Measurements from ENCODE around the gene HK3.
"Not testable (repeated sequence)": the region's sequence is repeated elsewhere in the genome, so short reads cannot be mapped to it uniquely, and the experiment has no call there.

The HK3 gene

GRCh38 chr5:176881816-176882566 lies 17.2 kb downstream of the HK3 start:
- no peak for DNase-seq

GRCh38 chr5:176881021-176881749 lies 18.0 kb downstream of the HK3 start:
- no peak for DNase-seq

- no peak for DNase-seq
These were observed 18.7 kb downstream of the HK3 start for GRCh38 chr5:176880366-176881020.

DNA sequence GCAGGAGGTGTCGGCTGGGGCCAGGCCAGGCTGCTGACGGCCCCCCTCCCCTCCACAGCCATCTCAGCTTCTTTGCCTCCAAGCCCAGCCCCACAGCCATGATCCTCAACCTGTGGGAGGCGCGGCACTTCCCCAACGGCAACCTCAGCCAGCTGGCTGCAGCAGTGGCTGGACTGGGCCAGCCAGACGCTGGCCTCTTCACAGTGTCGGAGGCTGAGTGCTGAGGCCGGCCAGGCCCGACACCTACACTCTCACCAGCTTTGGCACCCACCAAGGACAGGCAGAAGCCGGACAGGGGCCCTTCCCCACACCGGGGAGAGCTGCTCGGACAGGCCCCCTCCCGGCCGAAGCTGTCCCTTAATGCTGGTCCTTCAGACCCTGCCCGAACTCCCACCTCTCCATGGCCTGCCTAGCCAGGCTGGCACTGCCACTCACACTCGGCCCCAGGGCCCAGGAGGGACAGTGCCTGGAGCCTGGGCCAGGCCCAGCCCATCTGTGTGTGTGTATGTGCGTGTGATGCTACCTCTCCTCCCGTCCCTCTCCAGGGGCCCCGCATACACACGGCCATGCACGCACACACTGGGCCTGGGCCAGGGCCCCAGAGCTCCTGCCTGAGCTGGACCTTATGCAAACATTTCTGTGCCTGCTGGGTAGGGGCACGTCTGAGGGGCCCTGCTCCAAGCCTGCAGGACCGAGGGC lies 19.3 kb downstream of the HK3 start:
- no peak for DNase-seq

DNA sequence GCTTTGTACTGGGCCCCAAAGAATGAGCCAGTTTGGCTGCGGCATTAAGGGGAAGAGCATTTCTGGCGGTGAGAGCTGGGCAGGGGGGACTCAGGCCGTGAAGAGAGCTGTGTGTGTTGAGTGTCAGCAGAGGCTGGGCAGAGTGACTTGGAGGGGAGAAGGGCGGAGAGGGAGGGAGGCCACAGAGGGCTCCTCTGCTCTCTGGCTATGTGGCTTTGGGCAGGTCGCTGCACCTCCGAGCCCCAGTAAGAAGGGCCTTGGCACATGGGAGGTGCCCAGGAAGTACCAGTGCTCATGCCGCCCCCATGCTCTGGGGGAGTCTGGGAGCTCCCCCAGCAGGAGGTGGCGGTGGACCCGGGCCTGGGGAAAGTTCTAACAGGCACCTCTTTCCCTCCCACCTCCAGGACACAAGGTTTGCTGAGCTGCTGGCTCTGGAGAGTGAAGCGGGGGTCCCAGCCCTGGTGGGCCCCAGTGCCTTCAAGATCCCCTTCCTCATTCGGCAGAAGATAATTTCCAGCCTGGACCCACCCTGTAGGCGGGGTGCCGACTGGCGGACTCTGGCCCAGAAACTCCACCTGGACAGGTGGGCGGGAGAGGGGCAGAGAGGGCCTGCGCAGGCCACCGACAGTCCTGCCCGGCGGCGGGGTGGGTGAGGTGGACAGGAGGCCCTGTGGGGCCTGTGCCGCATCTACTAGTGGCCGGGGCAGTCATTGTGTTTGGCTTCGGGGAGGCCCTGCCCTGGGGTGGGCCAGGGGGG lies 20.1 kb downstream of the HK3 start:
- no peak for DNase-seq

GRCh38 chr5:176878463-176878862 lies 20.7 kb downstream of the HK3 start:
- DNase-seq: no peak

- DNase-seq: no peak
These were observed 21.3 kb downstream of the HK3 start for GRCh38 chr5:176877793-176878331.

DNA sequence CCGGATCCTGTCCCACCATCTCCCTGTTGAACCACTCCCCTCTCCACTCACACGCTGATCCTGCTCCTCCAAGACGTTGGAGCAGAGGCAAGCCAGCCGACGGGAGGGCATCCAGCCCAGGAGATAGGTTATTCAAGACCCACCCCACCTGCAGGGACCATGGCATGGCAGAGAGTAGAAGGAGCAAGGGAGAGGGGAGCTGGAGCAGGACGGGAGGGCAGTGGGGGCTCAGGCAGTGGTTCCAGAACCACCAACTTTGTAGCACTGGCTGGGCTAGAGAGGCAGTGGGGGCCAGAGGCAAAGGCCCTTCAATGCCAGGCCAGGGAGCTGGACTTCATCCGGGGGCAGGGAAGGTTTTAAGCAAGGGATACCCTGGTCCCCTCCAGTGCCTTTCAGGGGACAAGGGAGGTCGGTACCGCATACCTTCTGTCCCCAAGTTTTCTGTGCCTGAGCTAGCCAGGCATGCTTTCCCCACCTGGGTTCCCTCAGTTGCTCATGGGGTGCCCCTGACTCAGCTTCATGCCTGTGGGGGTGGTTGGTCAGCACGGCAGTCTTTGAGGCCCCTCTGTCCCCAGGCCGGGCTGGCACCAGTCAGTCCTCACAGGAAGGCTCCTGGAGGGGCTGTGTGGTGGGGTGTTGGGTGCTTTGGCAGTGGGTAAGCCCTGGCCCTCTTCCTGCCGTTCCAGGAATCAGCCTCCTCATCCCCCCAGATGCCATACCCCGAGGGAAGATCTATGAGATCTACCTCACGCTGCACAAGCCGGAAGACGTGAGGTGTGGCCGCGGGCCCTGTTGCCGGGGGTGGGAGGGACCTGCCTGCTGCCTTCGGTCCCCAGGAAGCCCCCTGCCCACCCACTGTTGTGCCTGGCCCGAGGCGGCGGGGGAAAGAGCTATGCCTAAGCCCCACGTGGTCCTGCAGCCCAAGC lies 22.4 kb downstream of the HK3 start:
- DNase-seq: no peak

DNA sequence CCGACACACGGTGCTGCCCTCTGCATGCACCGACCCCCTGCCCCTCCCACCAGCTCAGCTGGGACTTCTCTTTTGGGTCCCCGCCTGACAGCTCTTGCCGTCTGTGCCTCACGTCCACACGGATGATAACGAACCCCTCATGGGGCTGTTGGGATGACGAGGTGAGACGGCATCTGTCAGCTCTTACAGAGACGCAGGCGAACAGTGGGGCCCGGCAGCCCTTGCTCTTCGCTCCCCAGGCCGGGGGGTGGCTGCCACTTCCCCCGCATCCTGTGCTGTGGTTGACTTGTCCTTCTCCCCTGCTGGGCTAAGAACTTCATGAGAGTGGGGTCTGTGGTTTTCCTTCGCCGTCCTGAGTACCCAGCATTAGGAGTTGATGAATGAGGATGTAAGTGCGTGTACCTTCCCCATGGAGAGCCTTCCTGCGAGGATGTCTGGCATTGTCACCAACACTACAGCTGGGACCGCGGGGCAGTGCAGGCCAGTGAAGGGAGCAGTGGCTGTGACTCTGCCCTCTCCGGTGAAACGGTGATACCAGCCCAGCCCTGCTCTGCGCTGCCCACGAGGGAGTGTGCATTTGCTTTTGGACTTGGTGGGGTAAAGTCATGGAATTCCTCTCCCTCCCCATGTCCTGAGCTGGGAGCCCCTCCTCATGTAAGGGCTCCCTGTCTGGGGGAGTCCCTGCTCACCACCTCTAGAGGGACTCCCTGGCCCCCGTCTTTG lies 23.2 kb downstream of the HK3 start:
- DNase-seq: no peak

- DNase-seq: no peak
These were observed 24.1 kb downstream of the HK3 start for GRCh38 chr5:176875014-176875550.

DNA sequence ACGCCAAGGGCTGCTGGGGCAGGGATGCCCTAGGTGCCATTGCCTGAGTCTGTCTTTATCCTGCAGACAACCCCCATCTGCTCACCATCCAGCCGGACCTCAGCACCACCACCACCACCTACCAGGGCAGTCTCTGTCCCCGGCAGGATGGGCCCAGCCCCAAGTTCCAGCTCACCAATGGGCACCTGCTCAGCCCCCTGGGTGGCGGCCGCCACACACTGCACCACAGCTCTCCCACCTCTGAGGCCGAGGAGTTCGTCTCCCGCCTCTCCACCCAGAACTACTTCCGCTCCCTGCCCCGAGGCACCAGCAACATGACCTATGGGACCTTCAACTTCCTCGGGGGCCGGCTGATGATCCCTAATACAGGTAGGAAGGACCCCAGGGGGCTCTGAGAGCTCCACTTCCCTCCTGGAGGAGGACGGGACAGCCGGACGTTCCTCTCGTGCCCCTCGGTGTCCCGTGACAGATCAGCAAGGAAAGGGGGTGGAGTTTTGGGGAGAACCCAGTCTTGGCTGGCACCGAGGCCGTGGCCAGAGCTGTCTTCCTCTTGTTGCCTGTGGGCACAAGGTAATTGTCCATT lies 24.9 kb downstream of the HK3 start:
- no peak for DNase-seq

DNA sequence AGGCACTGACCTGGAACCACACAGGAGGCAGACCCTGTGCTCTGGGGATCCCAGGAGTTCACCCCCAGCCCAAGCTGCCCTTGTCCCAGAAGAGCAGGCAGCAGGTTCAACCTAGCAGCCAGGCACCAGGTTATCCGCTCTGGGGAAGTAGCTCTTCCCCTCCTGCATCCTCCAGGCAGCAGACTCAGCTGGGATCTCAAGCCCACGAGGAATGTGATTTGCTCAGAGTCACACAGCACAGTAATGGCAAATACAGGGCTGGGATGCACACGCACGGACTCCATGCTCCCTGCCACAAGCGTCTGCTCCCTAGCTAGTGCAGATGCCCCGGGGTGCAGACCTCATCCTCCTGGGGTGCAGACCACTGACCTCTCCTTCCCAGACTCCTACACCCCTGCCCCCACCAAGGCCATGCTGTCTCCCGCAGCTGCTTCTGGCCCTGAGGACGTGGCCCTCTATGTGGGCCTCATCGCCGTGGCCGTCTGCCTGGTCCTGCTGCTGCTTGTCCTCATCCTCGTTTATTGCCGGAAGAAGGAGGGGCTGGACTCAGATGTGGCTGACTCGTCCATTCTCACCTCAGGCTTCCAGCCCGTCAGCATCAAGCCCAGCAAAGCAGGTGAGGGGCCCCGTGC lies 25.5 kb downstream of the HK3 start:
- no peak for DNase-seq

DNA sequence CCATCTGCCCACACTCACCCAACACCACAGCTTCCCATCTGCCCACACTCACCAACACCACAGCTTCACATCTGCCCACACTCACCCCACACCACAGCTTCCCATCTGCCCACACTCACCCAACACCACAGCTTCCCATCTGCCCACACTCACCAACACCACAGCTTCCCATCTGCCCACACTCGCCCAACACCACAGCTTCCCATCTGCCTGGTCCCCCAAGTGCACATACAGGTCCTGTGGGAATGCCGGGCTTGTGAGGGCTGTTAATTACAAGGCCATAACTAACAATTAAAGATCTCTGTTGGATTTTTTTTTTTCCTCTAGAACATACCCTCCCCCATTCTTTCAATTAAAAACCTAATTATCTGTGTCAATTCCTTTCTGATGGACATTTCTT lies 26.1 kb downstream of the HK3 start:
- DNase-seq: not testable (repeated sequence)

DNA sequence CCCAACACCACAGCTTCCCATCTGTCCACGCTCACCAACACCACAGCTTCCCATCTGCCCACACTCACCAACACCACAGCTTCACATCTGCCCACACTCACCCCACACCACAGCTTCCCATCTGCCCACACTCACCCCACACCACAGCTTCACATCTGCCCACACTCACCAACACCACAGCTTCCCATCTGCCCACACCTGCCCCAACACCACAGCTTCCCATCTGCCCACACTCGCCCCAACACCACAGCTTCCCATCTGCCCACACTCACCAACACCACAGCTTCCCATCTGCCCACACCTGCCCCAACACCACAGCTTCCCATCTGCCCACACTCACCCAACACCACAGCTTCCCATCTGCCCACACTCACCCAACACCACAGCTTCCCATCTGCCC lies 26.6 kb downstream of the HK3 start:
- not testable (repeated sequence) for DNase-seq

- DNase-seq: not testable (repeated sequence)
These were observed 28.5 kb downstream of the HK3 start for GRCh38 chr5:176870644-176871043.

- no peak for DNase-seq
These were observed 29.0 kb downstream of the HK3 start for GRCh38 chr5:176870110-176870591.

DNA sequence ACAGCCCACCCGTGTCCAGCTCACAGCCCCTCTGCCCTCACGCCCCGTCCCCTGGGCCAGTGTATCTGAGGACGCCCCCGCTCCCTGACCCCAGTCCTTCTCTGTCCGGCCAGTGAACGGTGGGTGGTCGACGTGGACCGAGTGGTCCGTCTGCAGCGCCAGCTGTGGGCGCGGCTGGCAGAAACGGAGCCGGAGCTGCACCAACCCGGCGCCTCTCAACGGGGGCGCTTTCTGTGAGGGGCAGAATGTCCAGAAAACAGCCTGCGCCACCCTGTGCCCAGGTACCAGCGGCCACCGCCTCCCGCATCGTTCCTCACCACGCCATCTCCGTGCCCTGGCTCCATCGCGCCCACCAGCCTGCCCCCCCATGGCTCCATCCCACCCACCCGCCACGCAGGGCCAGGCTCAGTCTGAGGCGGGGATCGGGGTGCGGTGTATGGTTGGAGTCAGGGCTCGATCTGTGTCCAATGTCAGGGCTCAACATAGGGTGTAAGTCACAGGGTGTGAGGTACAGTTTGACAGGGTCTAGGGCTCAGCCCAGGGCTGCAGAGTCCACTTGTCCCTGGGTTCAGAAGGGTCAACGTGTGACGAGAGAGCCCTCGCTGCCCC lies 29.5 kb downstream of the HK3 start:
- DNase-seq: no peak

DNA sequence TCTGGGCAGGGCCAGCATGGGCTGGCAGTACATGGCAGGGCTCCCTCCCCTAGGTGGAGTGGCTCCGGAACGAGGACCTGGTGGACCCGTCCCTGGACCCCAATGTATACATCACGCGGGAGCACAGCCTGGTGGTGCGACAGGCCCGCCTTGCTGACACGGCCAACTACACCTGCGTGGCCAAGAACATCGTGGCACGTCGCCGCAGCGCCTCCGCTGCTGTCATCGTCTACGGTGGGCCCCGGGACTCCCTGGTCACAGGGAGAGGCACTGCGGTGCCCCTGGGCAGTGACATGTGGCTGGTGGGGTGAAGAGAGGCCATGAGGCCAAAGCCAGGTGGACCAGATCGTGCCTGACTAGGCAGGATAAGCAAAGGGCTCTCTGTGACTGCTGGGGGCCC lies 30.4 kb downstream of the HK3 start:
- no peak for DNase-seq

GRCh38 chr5:176868126-176868525 lies 31.0 kb downstream of the HK3 start:
- DNase-seq: no peak

Measured in stimulated activated CD4-positive, alpha-beta T cell treated with anti-CD3 and anti-CD28 coated beads, Interleukin-2, amount 100 ng/mL, for 48 hours (primary cell).